Cerebellar nuclear complex (tissue), 1 donor: Measurements from ENCODE around the gene CD36.

Source experiments
- DNase-seq, 2 experiments: peaks; one replicate each; lab custom pipeline; 2025; lab: John Stamatoyannopoulos, UW

Gene CD36

DNA sequence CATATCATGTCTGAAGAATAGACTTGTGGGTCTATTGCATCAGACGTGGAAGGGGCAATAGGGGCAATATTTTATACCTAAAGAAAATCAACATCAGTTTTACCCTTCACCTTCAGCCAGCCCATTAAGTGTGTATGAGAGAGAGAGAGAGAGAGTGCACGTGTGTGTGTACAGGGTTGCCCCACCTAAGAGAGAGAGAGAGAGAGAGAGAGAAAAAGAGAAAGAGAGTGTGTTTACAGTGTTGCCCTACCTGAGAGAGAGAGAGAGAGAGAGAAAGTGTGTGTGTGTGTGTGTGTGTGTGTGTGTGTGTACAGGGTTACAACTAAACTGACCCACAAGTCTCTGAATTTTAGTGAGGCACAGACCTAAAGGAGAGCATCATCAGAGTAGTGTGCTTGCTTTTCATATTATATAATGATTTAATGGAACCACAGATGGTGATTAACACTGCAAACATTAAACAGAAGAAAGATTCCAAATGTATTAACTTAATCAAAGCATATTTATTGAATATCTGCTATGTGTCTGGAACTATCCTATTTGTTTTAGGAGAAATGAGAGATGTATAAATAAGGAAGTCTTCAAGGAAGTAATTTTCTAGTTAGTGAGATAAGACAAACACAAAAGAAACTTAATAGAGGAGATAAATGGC is 66.8 kb downstream of the CD36 start:
- DNase-seq = no peak

- DNase-seq = no peak
Observed at GRCh38 chr7:80707318-80707717, 68.9 kb downstream of the CD36 start.

GRCh38 chr7:80708123-80708522 is 69.7 kb downstream of the CD36 start:
- DNase-seq = no peak

DNA sequence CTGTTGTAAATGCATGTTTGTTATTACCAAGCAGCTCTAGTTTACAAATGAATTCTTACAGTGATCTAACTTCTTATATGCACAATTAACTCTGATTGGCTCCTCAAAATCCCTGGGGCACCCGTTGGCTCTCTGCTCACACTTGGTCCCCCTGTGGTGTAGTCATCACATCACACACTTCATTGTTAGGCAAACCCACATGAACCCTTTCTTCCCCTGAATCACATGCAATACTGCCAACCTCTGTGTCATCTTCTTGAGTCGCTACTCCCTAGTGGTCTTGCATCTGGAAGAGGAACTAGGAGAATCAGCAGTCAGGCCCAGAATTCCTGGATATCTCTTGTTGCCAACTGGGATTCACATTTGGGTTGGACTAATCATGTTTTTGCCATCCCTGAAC is 73.1 kb downstream of the CD36 start:
- DNase-seq = no peak

GRCh38 chr7:80719261-80719660 is 80.8 kb downstream of the CD36 start:
- DNase-seq = no peak

GRCh38 chr7:80720146-80720545 is 81.7 kb downstream of the CD36 start:
- no peak for DNase-seq

GRCh38 chr7:80721883-80722615 is 83.6 kb downstream of the CD36 start:
- no peak for DNase-seq

DNA sequence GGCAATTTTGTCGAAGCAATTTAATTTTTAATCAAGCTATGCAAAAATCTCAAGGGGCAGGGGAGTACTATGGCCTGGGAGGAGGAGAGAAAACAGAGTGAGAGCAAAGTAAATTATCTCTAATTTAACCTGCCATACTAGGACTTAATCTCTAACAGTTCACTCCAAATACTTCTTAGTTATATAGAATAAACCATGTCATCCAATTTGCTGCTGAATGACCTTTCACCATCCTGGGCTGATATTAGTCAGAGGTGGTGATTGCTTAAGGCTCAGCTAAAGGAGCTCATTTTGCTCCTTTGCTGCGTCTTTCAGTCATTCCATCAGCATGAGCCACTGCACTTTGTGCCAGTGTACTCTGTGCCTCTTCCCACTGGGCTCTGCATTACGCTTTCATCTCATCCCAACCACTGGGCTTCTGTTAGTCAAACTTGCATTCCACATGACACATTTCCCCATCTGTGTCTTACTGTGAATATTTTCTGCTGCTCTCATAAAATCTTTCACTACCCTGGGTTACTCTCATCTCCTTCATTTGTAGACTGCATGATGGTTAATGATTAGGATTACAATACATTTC is 84.3 kb downstream of the CD36 start:
- DNase-seq = no peak

DNA sequence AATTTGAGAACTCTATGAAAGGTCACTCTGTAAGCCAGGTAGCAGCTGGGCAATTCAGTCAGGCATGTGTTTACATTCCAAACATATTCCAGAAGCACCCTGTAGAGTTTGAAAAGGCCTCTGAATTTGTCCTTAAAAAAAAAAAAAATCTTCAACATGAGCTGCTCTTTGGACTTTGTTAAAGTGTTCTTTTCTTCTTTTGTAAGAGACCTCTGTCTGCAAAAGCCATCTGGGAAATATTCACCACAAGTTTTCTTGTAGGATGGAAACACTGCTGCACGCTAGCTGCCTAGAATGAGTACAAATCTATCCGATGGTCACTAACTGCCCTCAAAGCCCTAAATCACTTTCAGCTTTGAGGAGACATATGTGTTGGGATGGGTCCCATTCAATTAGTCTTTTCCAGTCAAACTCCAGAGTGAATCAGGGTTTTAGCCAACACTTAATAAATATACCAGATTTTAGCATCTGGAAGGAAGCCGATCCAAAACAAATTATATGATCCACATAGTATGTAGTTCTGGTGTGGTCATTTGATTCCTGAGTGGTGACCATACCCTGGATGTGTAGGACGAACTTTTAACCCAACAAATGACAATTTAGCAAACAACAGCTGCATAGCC is 85.9 kb downstream of the CD36 start:
- DNase-seq = no peak

- DNase-seq = no peak
Observed at GRCh38 chr7:80725181-80725611, 86.8 kb downstream of the CD36 start.
